ENCODE data around the gene IL3.

Gene IL3

DNA sequence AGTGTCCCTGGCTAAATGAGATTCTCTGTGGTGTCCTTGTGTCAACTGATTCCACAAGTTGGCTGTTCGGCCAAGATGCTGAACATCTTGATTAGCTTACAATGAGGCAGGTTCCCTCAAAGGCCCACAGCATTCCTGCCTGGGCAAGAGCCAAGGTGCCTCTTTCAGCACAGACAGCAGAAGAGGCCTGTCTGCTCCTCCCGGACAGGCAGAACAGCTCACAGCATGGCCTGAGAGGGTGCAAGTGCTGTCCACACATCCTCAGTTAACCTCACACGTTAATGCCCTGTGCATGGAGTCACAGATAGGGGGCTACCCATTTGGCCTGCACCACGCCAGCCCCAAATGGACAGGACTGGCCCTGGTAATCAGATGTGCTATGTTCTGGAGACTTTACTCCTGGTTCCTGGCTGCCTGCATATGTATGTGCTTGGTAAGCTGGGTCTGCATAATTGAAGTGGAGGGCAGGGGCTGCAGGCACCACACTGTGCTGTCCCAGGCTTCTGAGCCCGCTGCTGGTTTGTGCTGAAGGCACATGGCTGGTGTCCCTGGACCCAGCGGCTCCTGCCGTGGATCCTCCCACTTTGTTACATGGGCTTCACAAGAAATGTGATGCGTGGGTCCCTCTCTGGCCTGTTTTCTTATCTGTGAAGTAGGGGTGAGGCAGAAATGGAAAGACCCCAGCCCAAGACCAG, 22.0 kb downstream of the IL3 start:
- TF ChIP-seq PAX5 (IDR thresholded peaks at IDR 0.05; ENCODE audit: insufficient read depth, low read length, severe bottlenecking): no peak
- TF ChIP-seq POLR2AphosphoS5 (IDR thresholded peaks at IDR 0.05; ENCODE audit: low read depth, low read length): no peak
- no peak for TF ChIP-seq SPI1 (IDR thresholded peaks at IDR 0.05; ENCODE audit: low read depth, low read length)
- TF ChIP-seq TAF1 (IDR thresholded peaks at IDR 0.05; ENCODE audit: low read depth, low read length): no peak
- no peak for TF ChIP-seq POLR2A (IDR thresholded peaks at IDR 0.05; ENCODE audit: low read depth, low read length)
- TF ChIP-seq POU2F2 (IDR thresholded peaks at IDR 0.05; ENCODE audit: low read depth, low read length): no peak
- DNase-seq (ENCODE audit: insufficient read length, low spot score) (no peak), FAIRE-seq (no peak)

DNA sequence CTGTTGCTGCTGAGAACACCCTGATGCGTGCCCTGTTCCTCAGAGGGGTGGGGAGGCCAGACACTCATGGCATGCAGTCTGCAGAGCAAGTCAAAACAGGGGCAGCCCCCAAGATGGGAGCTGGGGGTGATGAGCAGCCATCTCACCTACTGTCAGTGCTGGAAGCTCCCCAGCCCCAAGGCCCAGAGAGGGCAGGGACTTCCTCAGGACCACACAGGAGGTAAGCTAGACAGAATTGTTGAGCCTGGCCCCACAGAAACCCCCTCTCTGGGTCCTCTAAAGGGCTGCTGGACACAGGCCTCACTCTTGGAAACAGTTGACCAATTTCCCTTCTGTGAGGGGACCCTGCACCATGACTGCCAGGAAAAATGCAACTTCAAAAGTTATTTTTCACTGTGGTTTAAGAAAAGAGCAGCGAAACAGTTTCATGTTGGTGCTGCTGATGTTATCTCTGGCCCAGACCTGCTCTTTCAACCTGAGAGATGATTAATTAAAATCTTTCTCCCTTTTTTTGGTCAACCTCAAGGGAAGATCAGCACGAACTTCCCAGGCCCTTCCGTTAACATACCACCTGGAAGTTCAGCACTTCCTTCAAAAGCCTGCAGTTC, 22.7 kb downstream of the IL3 start:
- DNase-seq (ENCODE audit: insufficient read length, low spot score) (no peak), FAIRE-seq (peak; percentile 16)
- TF ChIP-seq POU2F2 (IDR thresholded peaks at IDR 0.05; ENCODE audit: low read depth, low read length) (no peak), PAX5 (IDR thresholded peaks at IDR 0.05; ENCODE audit: insufficient read depth, low read length, severe bottlenecking) (no peak), SPI1 (IDR thresholded peaks at IDR 0.05; ENCODE audit: low read depth, low read length) (0 out of 2 replicates have a peak, but pooled peaks have one; percentile 14), POLR2A (IDR thresholded peaks at IDR 0.05; ENCODE audit: low read depth, low read length) (no peak), TAF1 (IDR thresholded peaks at IDR 0.05; ENCODE audit: low read depth, low read length) (no peak)

DNA sequence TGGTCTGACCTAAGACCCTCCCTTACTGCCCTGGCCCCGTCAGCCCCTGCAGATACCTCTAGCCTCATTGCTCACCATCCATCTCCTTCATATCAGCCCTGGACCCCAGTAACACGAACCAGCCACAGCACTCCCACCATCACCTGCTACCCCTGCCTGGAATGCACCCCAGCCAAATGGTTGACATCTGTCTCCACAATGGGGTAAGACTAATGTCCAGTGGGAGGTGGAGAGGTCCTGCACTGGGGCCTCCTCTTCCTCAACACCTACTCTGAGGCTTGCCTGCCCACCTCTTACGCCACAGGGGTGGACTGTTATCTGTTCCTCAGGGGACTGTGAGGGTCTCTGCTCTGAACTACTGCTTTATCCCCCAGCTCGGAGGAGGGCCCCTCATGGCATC, 25.2 kb downstream of the IL3 start:
- TF ChIP-seq POLR2AphosphoS5 (IDR thresholded peaks at IDR 0.05; ENCODE audit: low read depth, low read length) (no peak), PAX5 (IDR thresholded peaks at IDR 0.05; ENCODE audit: insufficient read depth, low read length, severe bottlenecking) (no peak), SPI1 (IDR thresholded peaks at IDR 0.05; ENCODE audit: low read depth, low read length) (no peak), POU2F2 (IDR thresholded peaks at IDR 0.05; ENCODE audit: low read depth, low read length) (no peak)
- DNase-seq (ENCODE audit: insufficient read length, low spot score): no peak
- no peak for FAIRE-seq

DNA sequence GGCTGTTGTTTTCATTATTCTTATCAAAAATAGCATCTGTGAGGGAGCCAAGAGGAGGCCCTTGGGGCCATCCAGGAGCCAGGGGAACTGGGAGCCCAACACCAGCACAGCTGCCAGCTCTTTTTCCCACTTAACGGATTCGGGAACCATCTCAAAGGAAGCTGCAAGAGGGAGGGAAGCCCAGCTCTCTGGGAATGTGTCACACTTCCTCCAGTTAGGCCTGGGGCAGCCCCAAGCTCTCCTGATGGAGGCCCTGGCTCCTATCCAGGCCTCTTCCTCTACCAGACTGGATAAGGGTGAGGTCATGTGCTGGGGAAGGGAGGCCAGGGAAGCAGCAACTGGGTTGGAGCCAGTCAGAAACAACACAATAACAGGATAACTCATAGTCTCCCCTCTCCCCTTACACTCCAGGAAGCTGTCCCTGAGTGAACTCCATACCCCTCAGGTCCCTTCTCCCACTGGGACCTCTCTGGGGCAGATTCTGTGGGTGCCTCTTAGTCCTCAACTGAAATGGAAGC, 25.9 kb downstream of the IL3 start:
- TF ChIP-seq POLR2AphosphoS5 (IDR thresholded peaks at IDR 0.05; ENCODE audit: low read depth, low read length): no peak
- TF ChIP-seq POU2F2 (IDR thresholded peaks at IDR 0.05; ENCODE audit: low read depth, low read length): no peak
- DNase-seq (ENCODE audit: insufficient read length, low spot score) (no peak), FAIRE-seq (no peak)

DNA sequence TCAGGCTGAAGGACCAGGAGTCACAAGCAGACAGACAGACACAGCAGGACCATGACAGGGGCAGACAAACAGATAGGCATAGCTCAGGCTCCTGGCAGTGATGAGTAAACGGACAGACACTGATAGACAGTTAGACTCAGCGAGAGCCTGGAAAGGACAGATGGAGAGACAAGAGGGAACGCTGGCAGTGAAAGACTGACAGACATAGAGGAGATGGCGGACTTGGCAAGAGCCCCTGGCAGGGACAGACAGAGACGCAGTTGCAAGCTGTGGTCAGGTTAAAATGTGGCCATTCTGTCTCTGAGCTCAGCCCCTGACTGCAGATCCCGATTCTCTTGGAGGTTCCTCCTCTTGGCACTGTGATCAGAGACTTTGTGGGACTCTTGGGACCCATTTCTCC, 26.7 kb downstream of the IL3 start:
- FAIRE-seq: no peak

DNA sequence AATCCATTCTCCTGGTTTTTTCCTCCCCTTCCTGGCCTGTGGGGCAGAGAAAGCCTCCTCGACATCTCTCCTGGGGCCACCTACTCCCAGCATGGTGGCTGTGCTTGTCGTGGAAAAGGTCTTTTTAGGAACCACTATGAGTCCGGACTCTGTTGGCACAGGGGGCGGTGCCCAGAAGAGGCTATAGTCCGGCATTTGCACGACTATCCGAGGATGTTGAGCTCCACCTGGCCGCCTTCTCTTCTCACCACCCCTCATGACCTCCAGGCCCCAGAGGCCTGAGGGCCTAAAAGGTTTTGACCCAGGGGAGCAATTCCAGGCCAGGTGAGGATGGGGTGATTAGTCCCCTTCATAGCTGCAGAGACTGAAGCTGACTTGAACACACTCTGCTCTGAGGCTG, 27.2 kb downstream of the IL3 start:
- DNase-seq (ENCODE audit: insufficient read length, low spot score): no peak
- no peak for FAIRE-seq
- TF ChIP-seq PAX5 (IDR thresholded peaks at IDR 0.05; ENCODE audit: insufficient read depth, low read length, severe bottlenecking) (no peak), POU2F2 (IDR thresholded peaks at IDR 0.05; ENCODE audit: low read depth, low read length) (no peak)

More for the DNA sequence above, 26.7 kb downstream of the IL3 start:
- DNase-seq (ENCODE audit: insufficient read length, low spot score): no peak
- no peak for TF ChIP-seq PAX5 (IDR thresholded peaks at IDR 0.05; ENCODE audit: insufficient read depth, low read length, severe bottlenecking)
- TF ChIP-seq SPI1 (IDR thresholded peaks at IDR 0.05; ENCODE audit: low read depth, low read length): no peak
- no peak for TF ChIP-seq POU2F2 (IDR thresholded peaks at IDR 0.05; ENCODE audit: low read depth, low read length)
- no peak for TF ChIP-seq TAF1 (IDR thresholded peaks at IDR 0.05; ENCODE audit: low read depth, low read length)
- TF ChIP-seq POLR2AphosphoS5 (IDR thresholded peaks at IDR 0.05; ENCODE audit: low read depth, low read length): no peak
- TF ChIP-seq POLR2A (IDR thresholded peaks at IDR 0.05; ENCODE audit: low read depth, low read length): no peak

DNA sequence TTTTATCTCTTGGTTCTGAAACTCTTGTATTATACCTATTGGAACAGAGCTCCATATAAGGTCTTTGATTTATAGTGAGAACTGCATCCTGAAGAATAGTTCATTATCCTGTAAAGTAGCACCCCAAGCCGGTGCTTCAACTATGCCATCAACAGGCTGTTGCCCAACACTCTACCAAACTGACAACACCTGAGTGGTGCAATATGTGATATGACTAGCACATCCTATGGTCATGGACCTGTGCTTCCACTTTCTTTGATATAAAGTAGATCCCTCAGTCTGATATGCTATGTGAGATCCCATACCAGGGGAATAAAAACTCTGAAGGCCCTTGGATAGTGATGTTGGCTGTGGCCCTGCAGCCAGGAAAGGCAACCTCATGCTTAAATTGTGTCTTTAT, 28.9 kb downstream of the IL3 start:
- DNase-seq (ENCODE audit: insufficient read length, low spot score): no peak
- no peak for TF ChIP-seq PAX5 (IDR thresholded peaks at IDR 0.05; ENCODE audit: insufficient read depth, low read length, severe bottlenecking)
- TF ChIP-seq POU2F2 (IDR thresholded peaks at IDR 0.05; ENCODE audit: low read depth, low read length): no peak
- no peak for TF ChIP-seq POLR2AphosphoS5 (IDR thresholded peaks at IDR 0.05; ENCODE audit: low read depth, low read length)
- TF ChIP-seq SPI1 (IDR thresholded peaks at IDR 0.05; ENCODE audit: low read depth, low read length): no peak
- no peak for TF ChIP-seq POLR2A (IDR thresholded peaks at IDR 0.05; ENCODE audit: low read depth, low read length)
- TF ChIP-seq TAF1 (IDR thresholded peaks at IDR 0.05; ENCODE audit: low read depth, low read length): no peak
- no peak for FAIRE-seq

DNA sequence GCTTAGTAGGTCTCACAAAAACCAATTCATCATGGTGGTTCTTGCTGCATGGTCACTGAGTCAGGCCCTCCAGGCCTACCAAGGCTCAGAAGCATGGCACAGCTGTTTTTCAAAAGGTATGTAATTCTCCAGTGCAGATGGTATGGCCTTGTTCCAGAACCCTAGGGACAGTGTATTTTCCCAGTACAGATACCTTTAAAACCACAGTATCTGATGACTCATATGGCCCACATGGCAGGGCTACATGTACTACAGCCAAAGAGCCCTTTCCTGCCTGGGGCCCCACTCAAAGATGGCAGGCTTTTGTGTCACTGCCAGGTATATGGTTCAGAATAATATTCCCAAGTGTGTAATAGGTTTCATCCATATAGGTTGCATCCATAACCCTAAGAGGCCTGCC, 29.7 kb downstream of the IL3 start:
- DNase-seq (ENCODE audit: insufficient read length, low spot score) (no peak), FAIRE-seq (no peak)
- TF ChIP-seq PAX5 (IDR thresholded peaks at IDR 0.05; ENCODE audit: insufficient read depth, low read length, severe bottlenecking): no peak
- TF ChIP-seq POU2F2 (IDR thresholded peaks at IDR 0.05; ENCODE audit: low read depth, low read length): no peak
- no peak for TF ChIP-seq SPI1 (IDR thresholded peaks at IDR 0.05; ENCODE audit: low read depth, low read length)
- no peak for TF ChIP-seq TAF1 (IDR thresholded peaks at IDR 0.05; ENCODE audit: low read depth, low read length)
- TF ChIP-seq POLR2AphosphoS5 (IDR thresholded peaks at IDR 0.05; ENCODE audit: low read depth, low read length): no peak
- no peak for TF ChIP-seq POLR2A (IDR thresholded peaks at IDR 0.05; ENCODE audit: low read depth, low read length)

DNA sequence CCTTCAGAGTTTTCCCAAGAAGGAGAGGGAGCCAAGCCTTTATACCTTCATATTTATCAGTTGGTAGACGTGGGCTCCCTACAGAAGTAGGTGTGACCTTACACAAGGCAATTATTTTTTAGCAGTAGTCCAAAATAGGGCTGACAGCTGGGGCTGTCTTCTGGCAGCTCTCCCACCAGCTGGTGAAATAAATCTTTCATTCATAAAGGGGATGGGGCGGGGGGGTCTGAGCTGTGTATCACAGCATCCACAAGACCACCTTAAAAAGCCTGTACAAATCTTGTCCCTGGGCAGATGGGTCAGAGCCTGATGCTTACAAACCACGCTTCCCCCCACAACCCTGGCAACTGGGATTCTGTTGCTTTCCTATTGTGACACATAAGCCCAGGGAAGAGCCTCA, 32.8 kb downstream of the IL3 start:
- FAIRE-seq (no peak), DNase-seq (ENCODE audit: insufficient read length, low spot score) (no peak)
- no peak for TF ChIP-seq TAF1 (IDR thresholded peaks at IDR 0.05; ENCODE audit: low read depth, low read length)
- TF ChIP-seq POLR2A (IDR thresholded peaks at IDR 0.05; ENCODE audit: low read depth, low read length): no peak
- TF ChIP-seq POLR2AphosphoS5 (IDR thresholded peaks at IDR 0.05; ENCODE audit: low read depth, low read length): no peak
- TF ChIP-seq PAX5 (IDR thresholded peaks at IDR 0.05; ENCODE audit: insufficient read depth, low read length, severe bottlenecking): no peak
- no peak for TF ChIP-seq SPI1 (IDR thresholded peaks at IDR 0.05; ENCODE audit: low read depth, low read length)
- no peak for TF ChIP-seq POU2F2 (IDR thresholded peaks at IDR 0.05; ENCODE audit: low read depth, low read length)

Data from GM12891 (cell line).